ENCODE measurements around the gene ZFHX3. TPM values are rescaled to one million over a fixed set of nuclear protein-coding genes. Genes with fewer than 3 reads are reported as not detected.

The ZFHX3 gene, protein sequence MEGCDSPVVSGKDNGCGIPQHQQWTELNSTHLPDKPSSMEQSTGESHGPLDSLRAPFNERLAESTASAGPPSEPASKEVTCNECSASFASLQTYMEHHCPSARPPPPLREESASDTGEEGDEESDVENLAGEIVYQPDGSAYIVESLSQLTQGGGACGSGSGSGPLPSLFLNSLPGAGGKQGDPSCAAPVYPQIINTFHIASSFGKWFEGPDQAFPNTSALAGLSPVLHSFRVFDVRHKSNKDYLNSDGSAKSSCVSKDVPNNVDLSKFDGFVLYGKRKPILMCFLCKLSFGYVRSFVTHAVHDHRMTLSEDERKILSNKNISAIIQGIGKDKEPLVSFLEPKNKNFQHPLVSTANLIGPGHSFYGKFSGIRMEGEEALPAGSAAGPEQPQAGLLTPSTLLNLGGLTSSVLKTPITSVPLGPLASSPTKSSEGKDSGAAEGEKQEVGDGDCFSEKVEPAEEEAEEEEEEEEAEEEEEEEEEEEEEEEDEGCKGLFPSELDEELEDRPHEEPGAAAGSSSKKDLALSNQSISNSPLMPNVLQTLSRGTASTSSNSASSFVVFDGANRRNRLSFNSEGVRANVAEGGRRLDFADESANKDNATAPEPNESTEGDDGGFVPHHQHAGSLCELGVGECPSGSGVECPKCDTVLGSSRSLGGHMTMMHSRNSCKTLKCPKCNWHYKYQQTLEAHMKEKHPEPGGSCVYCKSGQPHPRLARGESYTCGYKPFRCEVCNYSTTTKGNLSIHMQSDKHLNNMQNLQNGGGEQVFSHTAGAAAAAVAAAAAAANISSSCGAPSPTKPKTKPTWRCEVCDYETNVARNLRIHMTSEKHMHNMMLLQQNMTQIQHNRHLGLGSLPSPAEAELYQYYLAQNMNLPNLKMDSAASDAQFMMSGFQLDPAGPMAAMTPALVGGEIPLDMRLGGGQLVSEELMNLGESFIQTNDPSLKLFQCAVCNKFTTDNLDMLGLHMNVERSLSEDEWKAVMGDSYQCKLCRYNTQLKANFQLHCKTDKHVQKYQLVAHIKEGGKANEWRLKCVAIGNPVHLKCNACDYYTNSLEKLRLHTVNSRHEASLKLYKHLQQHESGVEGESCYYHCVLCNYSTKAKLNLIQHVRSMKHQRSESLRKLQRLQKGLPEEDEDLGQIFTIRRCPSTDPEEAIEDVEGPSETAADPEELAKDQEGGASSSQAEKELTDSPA (N-terminal part only)
- total RNA-seq: 20.3 TPM

DNA sequence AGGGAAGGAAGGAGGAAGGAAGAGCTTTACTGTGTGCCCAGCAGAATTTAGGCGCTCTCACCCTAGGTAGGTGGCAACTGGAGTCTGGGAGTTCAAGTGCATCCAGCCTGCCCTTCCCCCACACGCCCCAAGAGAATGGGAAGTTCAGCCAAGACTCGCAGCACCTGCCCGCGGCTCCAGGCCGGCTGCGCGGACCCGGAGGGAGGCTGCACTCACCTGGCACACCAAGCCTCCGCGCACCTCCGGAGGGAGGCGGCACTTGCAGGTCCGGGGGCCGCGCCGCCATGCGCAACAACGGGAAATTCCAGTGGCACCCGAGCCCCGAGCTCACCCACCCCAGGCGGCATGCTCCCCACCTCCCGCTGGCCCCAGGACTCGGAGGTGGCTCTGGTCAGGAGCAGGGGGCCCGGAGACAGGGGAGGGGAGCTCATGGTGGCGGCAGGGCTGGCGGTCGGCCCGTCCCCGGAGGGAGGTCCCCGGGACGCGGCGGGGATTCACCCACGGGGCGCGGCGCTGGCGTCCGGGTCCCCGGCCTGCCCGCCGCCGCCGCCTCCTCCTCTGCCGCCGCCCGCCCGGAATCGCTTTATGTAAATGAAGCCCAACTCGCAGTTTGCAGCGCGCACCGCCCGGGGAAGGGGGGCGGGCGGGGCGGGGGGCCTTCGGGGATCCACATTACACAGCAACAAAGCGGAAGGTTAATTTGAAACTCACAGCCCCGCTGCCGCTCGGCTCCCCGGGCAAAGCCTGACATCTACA lies at the start of gene ZFHX3:
Gene ZFHX3 (minus strand): TSS at position 593 of the 756 bp plus-strand sequence. CDS start 87,983 bp downstream, outside the sequence.

Small RNA genes within 50 kb of the gene (small RNA-seq; reads per million reads assigned to genes)
- gene AC002044.1 (ENCODE audit: low replicate concordance): not detected
- gene RNU7-71P (ENCODE audit: low replicate concordance): not detected
